ENCODE results near the gene CFL1.

DNA sequence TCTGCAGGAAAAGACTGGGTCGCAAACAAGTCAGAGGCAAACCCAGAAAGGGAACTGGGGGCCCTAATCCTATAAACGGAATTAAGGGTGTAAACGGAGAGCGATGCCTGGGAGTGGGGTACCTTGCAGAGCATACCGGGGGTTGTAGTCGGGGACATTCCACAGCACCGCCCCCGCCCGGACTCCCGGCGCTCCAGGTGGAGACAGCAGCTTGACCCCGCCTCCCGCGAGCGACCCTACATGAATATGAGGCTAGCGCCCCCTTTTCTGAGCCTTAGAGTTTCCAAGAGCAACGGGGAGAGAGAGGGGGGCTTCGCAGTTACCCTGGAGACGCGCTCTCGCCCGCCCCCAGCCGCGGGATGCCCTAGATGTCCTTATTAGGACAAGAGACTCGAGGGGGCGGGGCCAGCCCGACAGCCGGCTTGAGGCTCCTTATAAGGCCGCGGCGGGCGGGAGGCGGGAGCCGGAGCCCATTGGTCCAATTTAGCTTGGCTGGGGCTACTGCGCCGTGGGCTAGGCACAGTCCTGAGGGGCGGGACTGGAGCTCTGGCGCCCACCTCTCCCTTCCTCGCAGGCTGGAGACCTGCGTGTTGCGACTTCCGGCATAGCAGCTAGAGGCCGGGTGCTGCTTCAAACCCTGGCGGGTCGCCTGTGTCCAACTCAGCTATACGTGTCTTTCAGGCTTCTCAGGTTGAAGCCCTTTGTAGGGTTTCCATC lies 1.3 kb upstream of the CFL1 start:
- TF ChIP-seq POLR2AphosphoS5 (IDR thresholded peaks at IDR 0.05; ENCODE audit: low read depth, low read length) (peak; percentile 83), FOXP2 (optimal IDR thresholded peaks at IDR 0.05; ENCODE audit: borderline replicate concordance, extremely low read depth, extremely low read length, insufficient read depth) (no peak), TAF1 (IDR thresholded peaks at IDR 0.05; ENCODE audit: borderline replicate concordance, insufficient read depth, low read length) (peak; percentile 85; the same call in 1 of the 2 replicates), SIN3A (IDR thresholded peaks at IDR 0.05; ENCODE audit: borderline replicate concordance, insufficient read depth, low read length) (no peak)
- TF ChIP-seq, protein P1, sequence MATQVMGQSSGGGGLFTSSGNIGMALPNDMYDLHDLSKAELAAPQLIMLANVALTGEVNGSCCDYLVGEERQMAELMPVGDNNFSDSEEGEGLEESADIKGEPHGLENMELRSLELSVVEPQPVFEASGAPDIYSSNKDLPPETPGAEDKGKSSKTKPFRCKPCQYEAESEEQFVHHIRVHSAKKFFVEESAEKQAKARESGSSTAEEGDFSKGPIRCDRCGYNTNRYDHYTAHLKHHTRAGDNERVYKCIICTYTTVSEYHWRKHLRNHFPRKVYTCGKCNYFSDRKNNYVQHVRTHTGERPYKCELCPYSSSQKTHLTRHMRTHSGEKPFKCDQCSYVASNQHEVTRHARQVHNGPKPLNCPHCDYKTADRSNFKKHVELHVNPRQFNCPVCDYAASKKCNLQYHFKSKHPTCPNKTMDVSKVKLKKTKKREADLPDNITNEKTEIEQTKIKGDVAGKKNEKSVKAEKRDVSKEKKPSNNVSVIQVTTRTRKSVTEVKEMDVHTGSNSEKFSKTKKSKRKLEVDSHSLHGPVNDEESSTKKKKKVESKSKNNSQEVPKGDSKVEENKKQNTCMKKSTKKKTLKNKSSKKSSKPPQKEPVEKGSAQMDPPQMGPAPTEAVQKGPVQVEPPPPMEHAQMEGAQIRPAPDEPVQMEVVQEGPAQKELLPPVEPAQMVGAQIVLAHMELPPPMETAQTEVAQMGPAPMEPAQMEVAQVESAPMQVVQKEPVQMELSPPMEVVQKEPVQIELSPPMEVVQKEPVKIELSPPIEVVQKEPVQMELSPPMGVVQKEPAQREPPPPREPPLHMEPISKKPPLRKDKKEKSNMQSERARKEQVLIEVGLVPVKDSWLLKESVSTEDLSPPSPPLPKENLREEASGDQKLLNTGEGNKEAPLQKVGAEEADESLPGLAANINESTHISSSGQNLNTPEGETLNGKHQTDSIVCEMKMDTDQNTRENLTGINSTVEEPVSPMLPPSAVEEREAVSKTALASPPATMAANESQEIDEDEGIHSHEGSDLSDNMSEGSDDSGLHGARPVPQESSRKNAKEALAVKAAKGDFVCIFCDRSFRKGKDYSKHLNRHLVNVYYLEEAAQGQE (IDR thresholded peaks at IDR 0.05; ENCODE audit: insufficient read depth in 1 of 2, low read depth in 2 of 2, low read length in 2 of 2), result peak in 1 of 2 experiments; percentile 5; a peak in 1 of 4 replicates

Measured in PFSK-1 (cell line).